Neural cell (in vitro differentiated cells): Measurements from ENCODE around the gene S100B. TPM values are rescaled to one million over a fixed set of nuclear protein-coding genes. Genes with fewer than 3 reads are reported as not detected.

Experiments used
- H2AFZ ChIP-seq: fragments of 200-600, 300-800 bp; sonication (generic), shearing (Covaris generic); 2 replicates; pipeline ENCODE4 v1.6.0; 2014; ENCODE audit warnings: low read depth, mild to moderate bottlenecking, antibody characterized with exemption, low read length, moderate library complexity
- H3F3A ChIP-seq: fragments of 200-600 bp; shearing (Covaris generic); 2 replicates; pipeline ENCODE4 v1.6.1; 2016; ENCODE audit warnings: mild to moderate bottlenecking, moderate library complexity, mixed read lengths, antibody characterized with exemption, low read length; ENCODE audit not compliant: insufficient read depth, poor library complexity, severe bottlenecking
- H3K27ac ChIP-seq: fragments of 200-600, 300-800 bp; sonication (generic), shearing (Covaris generic); 2 replicates; pipeline ENCODE4 v1.5.1; 2014; ENCODE audit warnings: mild to moderate bottlenecking, low read length, moderate library complexity
- H3K27me3 ChIP-seq: fragments of 300-800, 200-600 bp; sonication (generic), shearing (Covaris generic); 2 replicates; pipeline ENCODE4 v1.6.0; 2014; ENCODE audit warnings: mild to moderate bottlenecking, low read depth, low read length, moderate library complexity; ENCODE audit not compliant: insufficient read depth
- H3K36me3 ChIP-seq: fragments of 300-800, 200-600 bp; sonication (generic), shearing (Covaris generic); 2 replicates; pipeline ENCODE4 v1.5.1; 2014; ENCODE audit warnings: mild to moderate bottlenecking, antibody characterized with exemption, low read length, moderate library complexity; ENCODE audit not compliant: insufficient read depth
- H3K4me2 ChIP-seq: fragments of 300-800, 200-600 bp; sonication (generic), shearing (Covaris generic); 2 replicates; pipeline ENCODE4 v1.6.0; 2014; ENCODE audit warnings: mild to moderate bottlenecking, low read length
- H3K4me3 ChIP-seq: fragments of 300-800, 200-600 bp; sonication (generic), shearing (Covaris generic); 2 replicates; pipeline ENCODE4 v1.5.1; 2014; ENCODE audit warnings: mild to moderate bottlenecking, low read length, moderate library complexity
- H3K79me2 ChIP-seq: fragments of 200-600 bp; shearing (Covaris generic); replicated peaks from 2 replicates; pipeline ENCODE4 v1.6.0; 2014; ENCODE audit warnings: mild to moderate bottlenecking, low read length, moderate library complexity; ENCODE audit not compliant: insufficient read depth
- H3K9ac ChIP-seq: fragments of 300-800, 200-600 bp; sonication (generic), shearing (Covaris generic); 2 replicates; pipeline ENCODE4 v1.6.1; 2016; ENCODE audit warnings: mild to moderate bottlenecking, low read length, mixed read lengths
- H3K9me2 ChIP-seq: fragments of 200-600 bp; shearing (Covaris generic); 2 replicates; pipeline ENCODE4 v1.6.1; 2016; ENCODE audit warnings: mild to moderate bottlenecking, low read length, mixed read lengths; ENCODE audit not compliant: insufficient read depth
- H3K9me3 ChIP-seq: fragments of 200-600, 300-800 bp; sonication (generic), shearing (Covaris generic); 2 replicates; pipeline ENCODE4 v1.6.1; 2016; ENCODE audit warnings: mild to moderate bottlenecking, mixed run types, low read length, moderate library complexity, mixed read lengths
- H4K20me1 ChIP-seq: fragments of 200-600 bp; shearing (Covaris generic); 2 replicates; pipeline ENCODE4 v1.6.1; 2016; ENCODE audit warnings: mild to moderate bottlenecking, mixed run types; ENCODE audit not compliant: insufficient read depth
- EP300 ChIP-seq: fragments of 450-650 bp; conservative IDR thresholded peaks from 2 replicates; pipeline ENCODE4 v1.6.1; 2014; ENCODE audit warnings: antibody characterized with exemption, mild to moderate bottlenecking, moderate library complexity; ENCODE audit not compliant: poor library complexity, severe bottlenecking
- EZH2 ChIP-seq: fragments of 200-600, 300-800 bp; shearing (Covaris generic), sonication (generic); IDR thresholded peaks from 2 replicates; pipeline ENCODE4 v1.6.1; 2014; ENCODE audit warnings: antibody characterized with exemption, low read length, borderline replicate concordance, mild to moderate bottlenecking; ENCODE audit not compliant: insufficient read depth, poor library complexity, severe bottlenecking
- MXI1 ChIP-seq: fragments of 450-650 bp; conservative IDR thresholded peaks from 2 replicates; pipeline ENCODE4 v1.6.1; 2014; ENCODE audit warnings: antibody characterized with exemption, mild to moderate bottlenecking; ENCODE audit not compliant: poor library complexity, severe bottlenecking
- POLR2AphosphoS5 ChIP-seq: IDR thresholded peaks from 2 replicates; pipeline ENCODE4 v1.6.1; 2012
- RAD21 ChIP-seq: fragments of 450-650 bp; conservative IDR thresholded peaks from 2 replicates; pipeline ENCODE4 v1.6.1; 2014; ENCODE audit warnings: antibody characterized with exemption, mild to moderate bottlenecking, moderate library complexity
- SMC3 ChIP-seq: fragments of 450-650 bp; conservative IDR thresholded peaks from 2 replicates; pipeline ENCODE4 v1.6.1; 2014; ENCODE audit warnings: antibody characterized with exemption, mild to moderate bottlenecking, moderate library complexity; ENCODE audit not compliant: poor library complexity
- TAF1 ChIP-seq: IDR thresholded peaks from 2 replicates; pipeline ENCODE4 v1.6.1; 2012; ENCODE audit warnings: low read depth
- polyA plus RNA-seq: library from polyadenylated mRNA; depleted of rRNA; stranded (reverse); fragments of >200 nt; gene quantifications from 2 replicates; pipeline ENCODE4 v1.2.3, GENCODE V29; 2014
- TF ChIP-seq, protein P1 (sequence below): fragments of 450-650 bp; IDR thresholded peaks from 2 replicates; pipeline ENCODE4 v1.5.1; 2014; ENCODE audit warnings: antibody characterized with exemption, mild to moderate bottlenecking, moderate library complexity; ENCODE audit not compliant: poor library complexity, severe bottlenecking
- TF ChIP-seq, protein P2 (sequence below): IDR thresholded peaks from 2 replicates; pipeline ENCODE4 v1.6.1; 2012; ENCODE audit warnings: borderline replicate concordance

S100B gene
- polyA plus RNA-seq, 1 donor from 2014 or later: 1.4 TPM

DNA sequence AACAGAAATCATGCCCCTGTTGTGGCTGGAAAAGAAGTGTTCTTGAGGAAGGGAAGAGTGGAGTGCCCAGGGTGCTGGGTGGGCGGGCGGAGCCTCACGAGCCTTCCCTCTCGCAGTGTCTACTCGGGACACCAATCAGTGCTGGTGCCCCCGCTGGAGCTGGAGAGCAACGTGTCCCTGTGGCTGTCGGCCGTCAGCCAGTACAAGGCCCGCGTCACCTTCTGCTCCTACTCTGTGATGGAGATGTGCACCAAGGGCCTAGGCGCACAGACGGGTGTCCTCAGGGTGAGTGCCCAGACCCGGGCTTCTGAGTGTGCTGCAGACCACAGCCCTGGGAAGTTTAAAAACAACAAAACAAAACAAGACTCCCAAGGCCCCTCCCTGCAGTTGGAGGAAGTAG, 47.4 kb downstream of the S100B start:
- H3K9me2 ChIP-seq: no peaks in the 10 kb centered on the region
- H4K20me1 ChIP-seq: no peaks in the 10 kb centered on the region
- H3F3A ChIP-seq: no peaks in the 10 kb centered on the region
- H2AFZ ChIP-seq: no peak overlapping the region
- H3K79me2 ChIP-seq: no peaks in the 10 kb centered on the region
- no peak overlapping the region for H3K4me3 ChIP-seq
- TF ChIP-seq EZH2 (no peak), POLR2AphosphoS5 (no peak), SMC3 (no peak), RAD21 (no peak), EP300 (no peak)
- TF ChIP-seq, protein P1, sequence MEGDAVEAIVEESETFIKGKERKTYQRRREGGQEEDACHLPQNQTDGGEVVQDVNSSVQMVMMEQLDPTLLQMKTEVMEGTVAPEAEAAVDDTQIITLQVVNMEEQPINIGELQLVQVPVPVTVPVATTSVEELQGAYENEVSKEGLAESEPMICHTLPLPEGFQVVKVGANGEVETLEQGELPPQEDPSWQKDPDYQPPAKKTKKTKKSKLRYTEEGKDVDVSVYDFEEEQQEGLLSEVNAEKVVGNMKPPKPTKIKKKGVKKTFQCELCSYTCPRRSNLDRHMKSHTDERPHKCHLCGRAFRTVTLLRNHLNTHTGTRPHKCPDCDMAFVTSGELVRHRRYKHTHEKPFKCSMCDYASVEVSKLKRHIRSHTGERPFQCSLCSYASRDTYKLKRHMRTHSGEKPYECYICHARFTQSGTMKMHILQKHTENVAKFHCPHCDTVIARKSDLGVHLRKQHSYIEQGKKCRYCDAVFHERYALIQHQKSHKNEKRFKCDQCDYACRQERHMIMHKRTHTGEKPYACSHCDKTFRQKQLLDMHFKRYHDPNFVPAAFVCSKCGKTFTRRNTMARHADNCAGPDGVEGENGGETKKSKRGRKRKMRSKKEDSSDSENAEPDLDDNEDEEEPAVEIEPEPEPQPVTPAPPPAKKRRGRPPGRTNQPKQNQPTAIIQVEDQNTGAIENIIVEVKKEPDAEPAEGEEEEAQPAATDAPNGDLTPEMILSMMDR: no peak
- TF ChIP-seq, protein P2, sequence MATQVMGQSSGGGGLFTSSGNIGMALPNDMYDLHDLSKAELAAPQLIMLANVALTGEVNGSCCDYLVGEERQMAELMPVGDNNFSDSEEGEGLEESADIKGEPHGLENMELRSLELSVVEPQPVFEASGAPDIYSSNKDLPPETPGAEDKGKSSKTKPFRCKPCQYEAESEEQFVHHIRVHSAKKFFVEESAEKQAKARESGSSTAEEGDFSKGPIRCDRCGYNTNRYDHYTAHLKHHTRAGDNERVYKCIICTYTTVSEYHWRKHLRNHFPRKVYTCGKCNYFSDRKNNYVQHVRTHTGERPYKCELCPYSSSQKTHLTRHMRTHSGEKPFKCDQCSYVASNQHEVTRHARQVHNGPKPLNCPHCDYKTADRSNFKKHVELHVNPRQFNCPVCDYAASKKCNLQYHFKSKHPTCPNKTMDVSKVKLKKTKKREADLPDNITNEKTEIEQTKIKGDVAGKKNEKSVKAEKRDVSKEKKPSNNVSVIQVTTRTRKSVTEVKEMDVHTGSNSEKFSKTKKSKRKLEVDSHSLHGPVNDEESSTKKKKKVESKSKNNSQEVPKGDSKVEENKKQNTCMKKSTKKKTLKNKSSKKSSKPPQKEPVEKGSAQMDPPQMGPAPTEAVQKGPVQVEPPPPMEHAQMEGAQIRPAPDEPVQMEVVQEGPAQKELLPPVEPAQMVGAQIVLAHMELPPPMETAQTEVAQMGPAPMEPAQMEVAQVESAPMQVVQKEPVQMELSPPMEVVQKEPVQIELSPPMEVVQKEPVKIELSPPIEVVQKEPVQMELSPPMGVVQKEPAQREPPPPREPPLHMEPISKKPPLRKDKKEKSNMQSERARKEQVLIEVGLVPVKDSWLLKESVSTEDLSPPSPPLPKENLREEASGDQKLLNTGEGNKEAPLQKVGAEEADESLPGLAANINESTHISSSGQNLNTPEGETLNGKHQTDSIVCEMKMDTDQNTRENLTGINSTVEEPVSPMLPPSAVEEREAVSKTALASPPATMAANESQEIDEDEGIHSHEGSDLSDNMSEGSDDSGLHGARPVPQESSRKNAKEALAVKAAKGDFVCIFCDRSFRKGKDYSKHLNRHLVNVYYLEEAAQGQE: no peak
- no peak overlapping the region for H3K9ac ChIP-seq
- H3K27me3 ChIP-seq: no peaks in the 10 kb centered on the region
- no peaks in the 10 kb centered on the region for H3K36me3 ChIP-seq
- no peak overlapping the region for H3K4me2 ChIP-seq
- no peaks in the 10 kb centered on the region for H3K9me3 ChIP-seq
- no peak overlapping the region for H3K27ac ChIP-seq

DNA sequence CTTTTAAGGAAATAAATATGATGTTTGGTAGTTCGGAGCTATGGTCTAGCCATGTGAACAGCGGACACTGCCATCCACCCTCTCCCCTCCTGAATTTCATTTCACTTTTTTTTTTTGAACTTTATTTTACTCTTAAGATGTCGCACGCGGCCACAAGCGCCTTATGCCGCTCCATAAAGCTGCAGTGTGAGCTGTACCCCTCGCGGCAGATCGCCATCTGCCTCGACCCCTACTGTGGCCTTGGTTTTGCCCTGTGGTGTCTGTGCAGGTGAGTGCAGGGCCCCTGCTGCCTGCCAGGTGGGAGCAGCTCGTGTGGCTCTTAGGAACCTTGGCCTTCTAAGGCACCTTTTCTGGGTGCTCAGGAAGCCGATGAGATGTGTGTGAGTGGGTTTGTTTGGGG, 48.1 kb downstream of the S100B start:
- Histone ChIP-seq H3K79me2 (no peaks in the 10 kb centered on the region), H2AFZ (no peak overlapping the region), H3K27me3 (no peaks in the 10 kb centered on the region), H3K36me3 (no peaks in the 10 kb centered on the region), H4K20me1 (no peaks in the 10 kb centered on the region), H3K9me2 (no peaks in the 10 kb centered on the region), H3K27ac (no peak overlapping the region), H3F3A (no peaks in the 10 kb centered on the region), H3K9ac (no peak overlapping the region), H3K9me3 (no peaks in the 10 kb centered on the region), H3K4me2 (no peak overlapping the region), H3K4me3 (no peak overlapping the region)
- no peak for TF ChIP-seq TAF1
- no peak for TF ChIP-seq MXI1
- no peak for TF ChIP-seq EZH2
- TF ChIP-seq, protein P2: no peak
- TF ChIP-seq POLR2AphosphoS5: no peak
- TF ChIP-seq SMC3: no peak
